ENCODE measurements around the gene ACOXL.

- TF ChIP-seq CTCF (IDR thresholded peaks at IDR 0.05) (no peak), POLR2A (IDR thresholded peaks at IDR 0.05) (no peak)
Observed at GRCh38 chr2:110794390-110794789, 62.0 kb downstream of the ACOXL start.

Data from esophagus squamous epithelium (tissue), 4 donors.